ENCODE data around the gene GRN. TPM values are rescaled to one million over a fixed set of nuclear protein-coding genes. Genes with fewer than 3 reads are reported as not detected.
A peak's percentile ranks its signal among the peaks of the same experiment; 100 is the strongest.

Gene GRN
- total and polyA plus RNA-seq, 9 of the 15 experiments (the other 6 are each of a cell fraction or from before 2014, with no cell fraction given): 5.4 to 75.3 (median 20.7) TPM

DNA sequence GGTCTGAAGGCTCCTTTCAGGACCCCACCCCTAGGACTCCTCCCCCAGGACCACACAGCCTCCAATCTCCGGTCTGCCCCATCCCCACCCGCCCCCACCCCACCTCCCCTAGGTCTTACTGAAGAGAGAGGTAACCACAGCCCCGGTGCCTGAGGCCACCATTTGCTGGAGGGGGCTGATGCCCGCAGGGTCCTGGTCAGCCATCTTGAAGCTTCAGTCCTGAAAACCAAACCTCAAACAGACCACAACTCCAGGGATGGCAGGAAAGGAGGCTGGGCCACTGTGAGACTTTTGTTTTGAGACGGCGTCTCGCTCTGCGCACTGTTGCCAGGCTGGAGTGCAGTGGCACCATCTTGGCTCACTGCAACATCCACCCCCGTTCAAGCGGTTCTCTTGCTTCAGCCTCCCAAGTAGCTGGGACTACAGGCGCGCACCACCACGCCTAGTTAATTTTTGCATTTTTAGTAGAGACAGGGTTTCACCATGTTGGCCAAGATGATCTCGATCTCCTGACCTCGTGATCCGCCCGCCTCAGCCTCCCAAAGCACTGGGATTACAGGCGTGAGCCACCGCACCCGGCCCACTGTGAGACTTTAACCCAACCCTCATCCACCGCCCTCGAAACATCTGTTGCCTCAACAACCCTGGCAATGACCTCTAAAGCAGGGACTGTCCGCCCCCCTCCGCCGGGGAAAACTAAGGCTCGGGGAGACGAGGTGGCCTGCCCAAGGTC, 21.6 kb upstream of the GRN start (continued):
- TF ChIP-seq, protein P1, sequence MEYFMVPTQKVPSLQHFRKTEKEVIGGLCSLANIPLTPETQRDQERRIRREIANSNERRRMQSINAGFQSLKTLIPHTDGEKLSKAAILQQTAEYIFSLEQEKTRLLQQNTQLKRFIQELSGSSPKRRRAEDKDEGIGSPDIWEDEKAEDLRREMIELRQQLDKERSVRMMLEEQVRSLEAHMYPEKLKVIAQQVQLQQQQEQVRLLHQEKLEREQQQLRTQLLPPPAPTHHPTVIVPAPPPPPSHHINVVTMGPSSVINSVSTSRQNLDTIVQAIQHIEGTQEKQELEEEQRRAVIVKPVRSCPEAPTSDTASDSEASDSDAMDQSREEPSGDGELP (CRISPR knock-in tag; IDR thresholded peaks at IDR 0.05; ENCODE audit: borderline replicate concordance): peak; percentile 25; the same call in 1 of the 2 replicates
- peak in 1 of 3 experiments; percentile 64 for TF ChIP-seq YY1 (IDR thresholded peaks at IDR 0.05; ENCODE audit: borderline replicate concordance in 1 of 3, control insufficient read depth in 1 of 3, extremely low read depth in 1 of 3, insufficient read depth in 3 of 3, insufficient read length in 1 of 3, insufficient replicate concordance in 2 of 3, low read depth in 1 of 3, low read length in 2 of 3)
- 0 out of 2 replicates have a peak, but pooled peaks have one; percentile 23 for TF ChIP-seq ZBTB7A (IDR thresholded peaks at IDR 0.05; ENCODE audit: borderline replicate concordance, control insufficient read depth, low read depth, low read length)
- TF ChIP-seq, protein P2, sequence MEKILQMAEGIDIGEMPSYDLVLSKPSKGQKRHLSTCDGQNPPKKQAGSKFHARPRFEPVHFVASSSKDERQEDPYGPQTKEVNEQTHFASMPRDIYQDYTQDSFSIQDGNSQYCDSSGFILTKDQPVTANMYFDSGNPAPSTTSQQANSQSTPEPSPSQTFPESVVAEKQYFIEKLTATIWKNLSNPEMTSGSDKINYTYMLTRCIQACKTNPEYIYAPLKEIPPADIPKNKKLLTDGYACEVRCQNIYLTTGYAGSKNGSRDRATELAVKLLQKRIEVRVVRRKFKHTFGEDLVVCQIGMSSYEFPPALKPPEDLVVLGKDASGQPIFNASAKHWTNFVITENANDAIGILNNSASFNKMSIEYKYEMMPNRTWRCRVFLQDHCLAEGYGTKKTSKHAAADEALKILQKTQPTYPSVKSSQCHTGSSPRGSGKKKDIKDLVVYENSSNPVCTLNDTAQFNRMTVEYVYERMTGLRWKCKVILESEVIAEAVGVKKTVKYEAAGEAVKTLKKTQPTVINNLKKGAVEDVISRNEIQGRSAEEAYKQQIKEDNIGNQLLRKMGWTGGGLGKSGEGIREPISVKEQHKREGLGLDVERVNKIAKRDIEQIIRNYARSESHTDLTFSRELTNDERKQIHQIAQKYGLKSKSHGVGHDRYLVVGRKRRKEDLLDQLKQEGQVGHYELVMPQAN (IDR thresholded peaks at IDR 0.05; ENCODE audit: borderline replicate concordance): 0 out of 2 replicates have a peak, but pooled peaks have one; percentile 15
- no peak for TF ChIP-seq MYBL2 (IDR thresholded peaks at IDR 0.05; ENCODE audit: low read depth)
- no peak for TF ChIP-seq MYBL2 (CRISPR knock-in tag; IDR thresholded peaks at IDR 0.05; ENCODE audit: borderline replicate concordance)
- TF ChIP-seq ESRRA (IDR thresholded peaks at IDR 0.05; ENCODE audit: borderline replicate concordance, low read depth): peak; percentile 62; the same call in 1 of the 2 replicates
- no peak for TF ChIP-seq TEAD1 (CRISPR knock-in tag; IDR thresholded peaks at IDR 0.05)
- no peak for TF ChIP-seq DDX20 (tag; IDR thresholded peaks at IDR 0.05; ENCODE audit: low read depth)

Measured in K562 (cell line).